HCT116 (cell line): ENCODE measurements around the gene BMP7. TPM values are rescaled to one million over a fixed set of nuclear protein-coding genes. Genes with fewer than 3 reads are reported as not detected.

Source experiments
- ATAC-seq: fragments of 200-7000 bp; cut with Tn5 transposase; 2 replicates; pipeline ENCODE4 v1.9.1; 2020; ENCODE audit warnings: mild to moderate bottlenecking, moderate library complexity
- BruUV-seq: library from RNA; stranded (reverse); fragments of 400-500 nt; replicated peaks from 2 replicates; lab custom pipeline; 2021; lab: Mats Ljungman, UMichigan
- CTCF ChIA-PET: fragments of 300-600 bp; sonication (Branson Sonifier 250); formaldehyde crosslinking; loops from one replicate; lab custom pipeline; 2021; ENCODE audit warnings: antibody characterized with exemption; lab: Charles Lee
- POLR2A ChIA-PET: fragments of 300-600, 350-600 bp; sonication (Branson Sonifier 250); formaldehyde crosslinking; loops from one replicate; lab custom pipeline; 2021; ENCODE audit warnings: antibody characterized with exemption; lab: Charles Lee
- RAD21 ChIA-PET, 2 experiments: fragments of 300-600 bp; sonication (Branson Sonifier 250); formaldehyde crosslinking; loops; one replicate each; lab custom pipeline; 2023; ENCODE audit warnings: low total read pairs in 2 of 2; ENCODE audit not compliant: uncharacterized antibody in 2 of 2, unreplicated experiment in 2 of 2, low non-redundant PET in 1 of 2; lab: Charles Lee
- DNase-seq: peaks from one replicate; pipeline ENCODE4 v3.0.0-alpha.2; 2010; ENCODE audit warnings: low read depth, low spot score
- H2AFZ ChIP-seq: fragments of 200-600 bp; shearing (Covaris generic), sonication (generic); 2 replicates; pipeline ENCODE4 v1.6.1; 2017; ENCODE audit warnings: low read depth, mixed run types, mixed read lengths, antibody characterized with exemption, low read length; ENCODE audit not compliant: poor library complexity, severe bottlenecking
- H3K27ac ChIP-seq: 2 replicates; pipeline ENCODE4 v1.5.1; 2012; ENCODE audit warnings: low read depth, low read length
- H3K27me3 ChIP-seq: fragments of 200-600 bp; sonication (generic); 2 replicates; pipeline ENCODE4 v1.6.1; 2016; ENCODE audit warnings: mixed run types, low read length, mixed read lengths; ENCODE audit not compliant: insufficient read depth
- H3K36me3 ChIP-seq, 2 experiments: fragments of 200-500 bp in 1 of 2; fragments of 200-600 bp in 1 of 2; sonication (Bioruptor generic) in 1 of 2; sonication (generic) in 1 of 2; 2 replicates each; pipeline versions ENCODE4 v1.5.1 to v1.6.1; 2014 to 2016; ENCODE audit warnings: low read length in 2 of 2, inconsistent platforms in 1 of 2, mixed read lengths in 1 of 2, mixed run types in 1 of 2; ENCODE audit not compliant: insufficient read depth in 2 of 2, control insufficient read depth in 1 of 2
- H3K4me1 ChIP-seq, 2 experiments: fragments of 200-600 bp in 1 of 2; sonication (generic) in 1 of 2; 2 replicates each; pipeline versions ENCODE4 v1.5.1 to v1.6.1; 2012 to 2017; ENCODE audit warnings: low read length in 2 of 2, inconsistent platforms in 1 of 2, mild to moderate bottlenecking in 1 of 2, mixed read lengths in 1 of 2, mixed run types in 1 of 2, moderate library complexity in 1 of 2; ENCODE audit not compliant: insufficient read depth in 2 of 2, control insufficient read depth in 1 of 2
- H3K4me2 ChIP-seq: fragments of 200-600 bp; sonication (generic); 2 replicates; pipeline ENCODE4 v1.6.1; 2017; ENCODE audit warnings: mixed run types, low read length, mixed read lengths
- H3K4me3 ChIP-seq, 2 experiments: fragments of 200-600 bp in 1 of 2; sonication (generic) in 1 of 2; replicated peaks in 1 of 2; 2 replicates each; pipeline ENCODE4 v1.5.1; 2011 to 2016; ENCODE audit warnings: low read length in 2 of 2, control low read depth in 1 of 2, low read depth in 1 of 2, mild to moderate bottlenecking in 1 of 2, mixed read lengths in 1 of 2, mixed run types in 1 of 2
- H3K79me2 ChIP-seq: fragments of 200-600 bp; sonication (generic); 2 replicates; pipeline ENCODE4 v1.6.1; 2017; ENCODE audit warnings: mild to moderate bottlenecking, mixed run types, low read length, moderate library complexity, mixed read lengths; ENCODE audit not compliant: insufficient read depth
- H3K9ac ChIP-seq: fragments of 200-600 bp; sonication (generic); 2 replicates; pipeline ENCODE4 v1.6.1; 2016; ENCODE audit warnings: low read length, mixed read lengths
- H3K9me2 ChIP-seq: fragments of 200-600 bp; sonication (generic), shearing (Covaris generic); 2 replicates; pipeline ENCODE4 v1.6.1; 2017; ENCODE audit warnings: mixed run types, mild to moderate bottlenecking, moderate library complexity; ENCODE audit not compliant: insufficient read depth
- H3K9me3 ChIP-seq, 2 experiments: fragments of 200-500 bp in 1 of 2; fragments of 200-600 bp in 1 of 2; sonication (Bioruptor generic) in 1 of 2; sonication (generic) in 1 of 2; 2 replicates each; pipeline ENCODE4 v1.6.1; 2014 to 2017; ENCODE audit warnings: low read length in 2 of 2, mixed read lengths in 2 of 2, inconsistent platforms in 1 of 2, low read depth in 1 of 2, mild to moderate bottlenecking in 1 of 2, mixed run types in 1 of 2, moderate library complexity in 1 of 2; ENCODE audit not compliant: control insufficient read depth in 1 of 2, insufficient read depth in 1 of 2
- H4K20me1 ChIP-seq: fragments of 200-600 bp; sonication (generic), shearing (Covaris generic); 2 replicates; pipeline ENCODE4 v1.6.1; 2017; ENCODE audit warnings: mixed run types, mild to moderate bottlenecking, moderate library complexity; ENCODE audit not compliant: insufficient read depth
- ATF3 ChIP-seq: IDR thresholded peaks from 2 replicates; pipeline ENCODE4 v1.6.1; 2012
- CBX3 ChIP-seq: IDR thresholded peaks from 2 replicates; pipeline ENCODE4 v1.6.1; 2012; ENCODE audit warnings: low read depth
- ELF1 ChIP-seq: IDR thresholded peaks from 2 replicates; pipeline ENCODE4 v1.6.1; 2012; ENCODE audit warnings: low read depth, borderline replicate concordance
- EZH2 ChIP-seq: fragments of 200-600 bp; sonication (generic); IDR thresholded peaks from 2 replicates; pipeline ENCODE4 v1.6.1; 2017; ENCODE audit warnings: antibody characterized with exemption, mixed run types
- EZH2phosphoT487 ChIP-seq: fragments of 200-600 bp; IDR thresholded peaks from 2 replicates; pipeline ENCODE4 v1.6.1; 2018; ENCODE audit warnings: antibody characterized with exemption, borderline replicate concordance
- FOSL1 ChIP-seq: IDR thresholded peaks from 2 replicates; pipeline ENCODE4 v1.6.1; 2012; ENCODE audit warnings: low read depth
- RAD21 ChIP-seq: IDR thresholded peaks from 2 replicates; pipeline ENCODE4 v1.6.1; 2012; ENCODE audit warnings: low read depth, mild to moderate bottlenecking
- SIN3A ChIP-seq: IDR thresholded peaks from 2 replicates; pipeline ENCODE4 v1.6.1; 2012; ENCODE audit warnings: low read depth
- SP1 ChIP-seq: IDR thresholded peaks from 2 replicates; pipeline ENCODE4 v1.6.1; 2012; ENCODE audit warnings: low read depth
- SRF ChIP-seq: IDR thresholded peaks from 2 replicates; pipeline ENCODE4 v1.6.1; 2012; ENCODE audit warnings: low read depth
- ZBTB33 ChIP-seq: IDR thresholded peaks from 2 replicates; pipeline ENCODE4 v1.6.1; 2011; ENCODE audit warnings: mild to moderate bottlenecking, low read length, moderate library complexity; ENCODE audit not compliant: insufficient replicate concordance; ENCODE audit errors: extremely low read depth
- ZFX ChIP-seq: fragments of 450-650 bp; IDR thresholded peaks from 2 replicates; pipeline ENCODE4 v1.6.1; 2017
- ZNF274 ChIP-seq: fragments of 200-500 bp; sonication (Bioruptor generic); IDR thresholded peaks from 2 replicates; pipeline ENCODE4 v1.6.1; 2014; ENCODE audit warnings: mild to moderate bottlenecking, low read depth, low read length, inconsistent platforms
- intact Hi-C: fragments of 100-400 bp; cut with micrococcal nuclease; formaldehyde crosslinking; loops from 2 replicates; pipeline ENCODE4 v1.10.0; 2022
- total RNA-seq: library from RNA; stranded (reverse); gene quantifications from one replicate; pipeline ENCODE4 v1.2.1, GENCODE V29; 2021; ENCODE audit not compliant: unreplicated experiment

The BMP7 gene
- total RNA-seq, 1 experiment from 2014 or later = 7.0 TPM

- no peaks in the 10 kb centered on the region for H4K20me1 ChIP-seq
- intact Hi-C loops = no loop called here
- ChIA-PET CTCF (no interaction called here), POLR2A (no interaction called here), RAD21 (no interaction called here)
- no peak overlapping the region for H2AFZ ChIP-seq
- H3K4me1 ChIP-seq = no peaks in the 10 kb centered on the region
- no peak overlapping the region for H3K4me2 ChIP-seq
- H3K27me3 ChIP-seq = peaks cover 24% of the 10 kb centered on the region; the same call in 1 of the 2 replicates
- H3K9me2 ChIP-seq = no peaks in the 10 kb centered on the region
- no peaks in the 10 kb centered on the region for H3K79me2 ChIP-seq
- no peak overlapping the region for H3K9ac ChIP-seq
- no peak overlapping the region for H3K27ac ChIP-seq
- H3K4me3 ChIP-seq = no peak overlapping the region
- TF ChIP-seq SRF = no peak
- no peak for TF ChIP-seq ATF3
- TF ChIP-seq CBX3 = no peak
- TF ChIP-seq ZBTB33 = no peak
- no peak for TF ChIP-seq EZH2
- TF ChIP-seq SP1 = no peak
- TF ChIP-seq RAD21 = no peak
- TF ChIP-seq ELF1 = no peak
- TF ChIP-seq ZNF274 = no peak
- no peak for TF ChIP-seq FOSL1
- TF ChIP-seq ZFX = no peak
- TF ChIP-seq SIN3A = no peak
- TF ChIP-seq EZH2phosphoT487 = no peak
- H3K9me3 ChIP-seq = no peaks in the 10 kb centered on the region
- H3K36me3 ChIP-seq = no peaks in the 10 kb centered on the region
- BruUV-seq = no TSS peak
- ATAC-seq (no peak), DNase-seq (no peak)
Measured at GRCh38 chr20:57313230-57313629, 46.8 kb upstream of the BMP7 start.
